HepG2 (cell line): ENCODE data around the gene PTCD2. TPM values are rescaled to one million over a fixed set of nuclear protein-coding genes. Genes with fewer than 3 reads are reported as not detected.

ENCODE experiments used
- ATAC-seq: fragments of 200-7000 bp; cut with Tn5 transposase; 3 replicates; pipeline ENCODE4 v1.9.1; 2020; ENCODE audit warnings: mild to moderate bottlenecking, moderate library complexity
- BruUV-seq: library from RNA; stranded (reverse); fragments of 400-500 nt; replicated peaks from 2 replicates; lab custom pipeline; 2021; lab: Mats Ljungman, UMichigan
- CTCF ChIA-PET: fragments of 300-600 bp; formaldehyde crosslinking; extraction: SDS; loops from one replicate; lab custom pipeline; 2021; ENCODE audit warnings: low total read pairs, inconsistent platforms, low intra/inter-chr PET ratio; lab: Yijun Ruan, JAX
- POLR2A ChIA-PET: fragments of 350-600 bp; sonication (Branson Sonifier 250); formaldehyde crosslinking; loops from one replicate; lab custom pipeline; 2020; ENCODE audit warnings: antibody characterized with exemption, inconsistent platforms; lab: Yijun Ruan, JAX
- DNase-seq: peaks from one replicate; pipeline ENCODE4 v3.0.0-alpha.2; 2015; ENCODE audit warnings: low spot score
- FAIRE-seq: peaks from 3 replicates; lab custom pipeline; 2011; peaks lifted over from hg19 to GRCh38; lab: Jason Lieb, UNC
- H2AFZ ChIP-seq: one replicate; pipeline ENCODE4 v1.6.1; 2011; ENCODE audit warnings: low read length, inconsistent platforms
- H3K27ac ChIP-seq: fragments of 300-600 bp; 3 replicates; pipeline ENCODE4 v1.8.0; 2011; ENCODE audit warnings: mixed run types, mild to moderate bottlenecking, mixed read lengths, low read length, inconsistent platforms; ENCODE audit not compliant: insufficient read depth; ENCODE audit errors: extremely low read length
- H3K27me3 ChIP-seq, 2 experiments: fragments of 200-600 bp in 1 of 2; 2 replicates in 1 of 2; 3 replicates in 1 of 2; pipeline versions ENCODE4 v1.6.0 to v1.8.0; 2011; ENCODE audit warnings: low read length in 2 of 2, mild to moderate bottlenecking in 2 of 2, moderate library complexity in 2 of 2, inconsistent platforms in 1 of 2; ENCODE audit not compliant: insufficient read depth in 2 of 2, control insufficient read depth in 1 of 2
- H3K36me3 ChIP-seq, 2 experiments: fragments of 200-600 bp in 1 of 2; replicated peaks in 1 of 2; 2 replicates in 1 of 2; 3 replicates in 1 of 2; pipeline versions ENCODE4 v1.5.1 to v1.8.0; 2011; ENCODE audit warnings: low read length in 2 of 2, inconsistent platforms in 1 of 2; ENCODE audit not compliant: insufficient read depth in 2 of 2, control insufficient read depth in 1 of 2
- H3K4me1 ChIP-seq: 2 replicates; pipeline ENCODE4 v1.5.1; 2012; ENCODE audit warnings: low read length, inconsistent platforms; ENCODE audit not compliant: insufficient read depth
- H3K4me2 ChIP-seq: 2 replicates; pipeline ENCODE4 v1.6.0; 2011; ENCODE audit warnings: low read depth, low read length, inconsistent platforms
- H3K4me3 ChIP-seq, 3 experiments: fragments of 200-600 bp in 1 of 3; sonication (generic), shearing (Covaris generic) in 1 of 3; replicated peaks in 1 of 3; 2 replicates each; pipeline ENCODE4 v1.5.1; 2011 to 2016; ENCODE audit warnings: low read length in 3 of 3, inconsistent platforms in 2 of 3, low read depth in 2 of 3, mild to moderate bottlenecking in 2 of 3, control low read depth in 1 of 3, mixed read lengths in 1 of 3; ENCODE audit not compliant: insufficient read depth in 1 of 3
- H3K79me2 ChIP-seq: one replicate; pipeline ENCODE4 v1.6.1; 2011; ENCODE audit warnings: low read length, inconsistent platforms; ENCODE audit not compliant: insufficient read depth
- H3K9ac ChIP-seq: 2 replicates; pipeline ENCODE4 v1.6.0; 2011; ENCODE audit warnings: mild to moderate bottlenecking, low read depth, low read length, inconsistent platforms; ENCODE audit not compliant: insufficient read depth
- H3K9me3 ChIP-seq: 2 replicates; pipeline ENCODE4 v1.5.1; 2012; ENCODE audit warnings: mild to moderate bottlenecking, low read length
- H4K20me1 ChIP-seq: 2 replicates; pipeline ENCODE4 v1.6.0; 2011; ENCODE audit warnings: inconsistent platforms, mild to moderate bottlenecking, low read length, moderate library complexity; ENCODE audit not compliant: insufficient read depth
- FOXM1 ChIP-seq: sonication (generic); formaldehyde crosslinking; IDR thresholded peaks from 2 replicates; pipeline ENCODE4 v1.5.0; 2020; ENCODE audit warnings: missing genetic modification reagents
- MYC ChIP-seq: sonication (generic); formaldehyde crosslinking; IDR thresholded peaks from 2 replicates; pipeline ENCODE4 v1.9.0; 2021; ENCODE audit warnings: missing genetic modification reagents, borderline replicate concordance
- SRSF4 ChIP-seq: fragments of 200-400 bp; formaldehyde crosslinking; IDR thresholded peaks from one replicate; pipeline ENCODE4 v1.6.1; 2018; ENCODE audit warnings: mild to moderate bottlenecking, low read depth, low read length, moderate library complexity; ENCODE audit not compliant: poor library complexity, severe bottlenecking
- TRIM24 ChIP-seq: sonication (generic); formaldehyde crosslinking; IDR thresholded peaks from 2 replicates; pipeline ENCODE4 v1.8.0; 2022; ENCODE audit warnings: mild to moderate bottlenecking, missing genetic modification reagents
- ZNF101 ChIP-seq: sonication (generic); formaldehyde crosslinking; IDR thresholded peaks from 2 replicates; pipeline ENCODE4 v1.4.0; 2020; ENCODE audit warnings: mild to moderate bottlenecking, low read depth, missing genetic modification reagents, borderline replicate concordance
- ZNF574 ChIP-seq: sonication (generic); formaldehyde crosslinking; IDR thresholded peaks from 2 replicates; pipeline ENCODE4 v1.4.0; 2020; ENCODE audit warnings: missing genetic modification reagents
- ZNF615 ChIP-seq: sonication (generic); formaldehyde crosslinking; IDR thresholded peaks from 2 replicates; pipeline ENCODE4 v1.5.0; 2020; ENCODE audit warnings: mild to moderate bottlenecking, missing genetic modification reagents, borderline replicate concordance
- WGBS: methylation state at CpG from one replicate; pipeline ENCODE4 v1.1.6; 2017; ENCODE audit warnings: low lambda C conversion rate; 5-methylcytosine and 5-hydroxymethylcytosine counted together
- in situ Hi-C: cut with HindIII; loops from 2 replicates; pipeline ENCODE4 v1.10.0; 2017; ENCODE audit warnings: low pct_unique_long_range_greater_than_20kb; ENCODE audit not compliant: extremely low pct_ligation_motif_present
- intact Hi-C: fragments of 100-400 bp; cut with micrococcal nuclease; formaldehyde crosslinking; loops from one replicate; pipeline ENCODE4 v1.10.0; 2022; ENCODE audit not compliant: unreplicated experiment
- polyA plus RNA-seq, 8 experiments: library from polyadenylated mRNA; depleted of rRNA in 3 of 8; stranded (reverse) in 7 of 8; unstranded in 1 of 8; fragments of >200 nt; fragmentation: Illumina TruSeq in 4 of 8; extraction: Trizol in 4 of 8; gene quantifications; 2 replicates each; pipeline versions ENCODE4 v1.2.1 to v1.2.3, GENCODE V29; 2011 to 2016; ENCODE audit warnings: low read depth in 4 of 8, missing spikeins in 1 of 8, mixed read lengths in 1 of 8; ENCODE audit not compliant: insufficient read depth in 1 of 8
- total RNA-seq, 5 experiments: library from RNA; depleted of rRNA; stranded (reverse); fragments of >200 nt; fragmentation: Illumina TruSeq; extraction: Trizol; gene quantifications; 2 replicates each; pipeline ENCODE4 v1.2.3, GENCODE V29; 2016; ENCODE audit warnings: low read depth in 1 of 5
- TF ChIP-seq, protein P1 (sequence below): sonication (generic); formaldehyde crosslinking; IDR thresholded peaks from 2 replicates; pipeline ENCODE4 v1.4.0; 2020; ENCODE audit warnings: missing genetic modification reagents
- TF ChIP-seq, protein P2 (sequence below): sonication (generic); formaldehyde crosslinking; IDR thresholded peaks from 2 replicates; pipeline ENCODE4 v1.4.0; 2020; ENCODE audit warnings: missing genetic modification reagents, borderline replicate concordance
- TF ChIP-seq, protein P3 (sequence below): sonication (generic); formaldehyde crosslinking; conservative IDR thresholded peaks from 2 replicates; pipeline ENCODE4 v1.4.0; 2020; ENCODE audit warnings: missing genetic modification reagents

The PTCD2 gene
- total and polyA plus RNA-seq, 2 of the 13 experiments (the other 11 are each of a cell fraction or from before 2014, with no cell fraction given): 5.3 to 6.4 TPM

DNA sequence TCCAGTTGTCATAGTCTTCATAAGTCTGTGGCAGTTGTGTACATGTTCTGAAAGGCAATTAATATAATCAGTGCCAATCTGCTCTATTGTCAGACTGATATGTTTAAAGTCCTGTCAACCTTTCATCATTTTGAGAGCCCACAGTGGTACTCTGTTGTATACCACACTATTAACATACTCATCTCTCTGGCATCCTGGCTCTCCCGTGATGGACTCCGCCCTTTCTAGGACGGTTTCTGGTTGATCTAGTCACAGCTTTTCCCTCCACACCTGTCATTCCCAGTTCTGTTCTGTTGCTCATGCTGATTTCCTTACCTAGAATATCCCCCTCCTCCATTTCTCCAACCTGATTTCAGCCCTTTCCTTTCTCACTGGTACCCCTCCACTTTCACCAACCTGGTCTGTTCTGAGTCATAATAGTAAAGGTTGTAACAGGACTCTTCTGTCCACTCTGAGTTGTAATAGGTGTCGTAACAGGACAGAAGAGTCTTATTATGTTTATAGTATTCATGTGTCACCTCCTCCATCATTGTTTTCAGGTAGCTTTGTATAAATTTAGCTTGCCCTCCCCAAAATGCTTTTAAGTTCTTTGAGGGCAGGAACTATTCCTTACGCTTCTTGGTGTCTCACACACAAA, 4.1 kb downstream of the PTCD2 start (continued):
- TF ChIP-seq, protein P1, sequence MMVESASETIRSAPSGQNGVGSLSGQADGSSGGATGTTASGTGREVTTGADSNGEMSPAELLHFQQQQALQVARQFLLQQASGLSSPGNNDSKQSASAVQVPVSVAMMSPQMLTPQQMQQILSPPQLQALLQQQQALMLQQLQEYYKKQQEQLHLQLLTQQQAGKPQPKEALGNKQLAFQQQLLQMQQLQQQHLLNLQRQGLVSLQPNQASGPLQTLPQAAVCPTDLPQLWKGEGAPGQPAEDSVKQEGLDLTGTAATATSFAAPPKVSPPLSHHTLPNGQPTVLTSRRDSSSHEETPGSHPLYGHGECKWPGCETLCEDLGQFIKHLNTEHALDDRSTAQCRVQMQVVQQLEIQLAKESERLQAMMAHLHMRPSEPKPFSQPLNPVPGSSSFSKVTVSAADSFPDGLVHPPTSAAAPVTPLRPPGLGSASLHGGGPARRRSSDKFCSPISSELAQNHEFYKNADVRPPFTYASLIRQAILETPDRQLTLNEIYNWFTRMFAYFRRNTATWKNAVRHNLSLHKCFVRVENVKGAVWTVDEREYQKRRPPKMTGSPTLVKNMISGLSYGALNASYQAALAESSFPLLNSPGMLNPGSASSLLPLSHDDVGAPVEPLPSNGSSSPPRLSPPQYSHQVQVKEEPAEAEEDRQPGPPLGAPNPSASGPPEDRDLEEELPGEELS (CRISPR knock-in tag): no peak
- TF ChIP-seq, protein P2, sequence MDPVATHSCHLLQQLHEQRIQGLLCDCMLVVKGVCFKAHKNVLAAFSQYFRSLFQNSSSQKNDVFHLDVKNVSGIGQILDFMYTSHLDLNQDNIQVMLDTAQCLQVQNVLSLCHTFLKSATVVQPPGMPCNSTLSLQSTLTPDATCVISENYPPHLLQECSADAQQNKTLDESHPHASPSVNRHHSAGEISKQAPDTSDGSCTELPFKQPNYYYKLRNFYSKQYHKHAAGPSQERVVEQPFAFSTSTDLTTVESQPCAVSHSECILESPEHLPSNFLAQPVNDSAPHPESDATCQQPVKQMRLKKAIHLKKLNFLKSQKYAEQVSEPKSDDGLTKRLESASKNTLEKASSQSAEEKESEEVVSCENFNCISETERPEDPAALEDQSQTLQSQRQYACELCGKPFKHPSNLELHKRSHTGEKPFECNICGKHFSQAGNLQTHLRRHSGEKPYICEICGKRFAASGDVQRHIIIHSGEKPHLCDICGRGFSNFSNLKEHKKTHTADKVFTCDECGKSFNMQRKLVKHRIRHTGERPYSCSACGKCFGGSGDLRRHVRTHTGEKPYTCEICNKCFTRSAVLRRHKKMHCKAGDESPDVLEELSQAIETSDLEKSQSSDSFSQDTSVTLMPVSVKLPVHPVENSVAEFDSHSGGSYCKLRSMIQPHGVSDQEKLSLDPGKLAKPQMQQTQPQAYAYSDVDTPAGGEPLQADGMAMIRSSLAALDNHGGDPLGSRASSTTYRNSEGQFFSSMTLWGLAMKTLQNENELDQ (CRISPR knock-in tag): no peak
- no peak for TF ChIP-seq SRSF4
- TF ChIP-seq MYC (CRISPR knock-in tag): no peak
- TF ChIP-seq ZNF101 (CRISPR knock-in tag): no peak
- TF ChIP-seq TRIM24 (CRISPR knock-in tag): no peak

- CTCF ChIA-PET: no interaction called here
- H3K4me3 ChIP-seq: no peak overlapping the region
- H3K27ac ChIP-seq: no peak overlapping the region
- DNase-seq (no peak), FAIRE-seq (no peak), ATAC-seq (no peak)
- no peak overlapping the region for H2AFZ ChIP-seq
- POLR2A ChIA-PET: no interaction called here
- in situ Hi-C loops: no loop called here
- H3K36me3 ChIP-seq: peaks cover 9 to 41% of the 10 kb centered on the region in 2 experiments; a peak in 4 of 5 replicates
- WGBS: 96% methylated on average over 4 of the region's 4 CpGs
- intact Hi-C loops: no loop called here
- no peaks in the 10 kb centered on the region for H4K20me1 ChIP-seq
- peaks cover 15% of the 10 kb centered on the region for H3K4me1 ChIP-seq
- BruUV-seq: no TSS peak
- H3K9me3 ChIP-seq: no peaks in the 10 kb centered on the region
- peaks cover 5% of the 10 kb centered on the region for H3K79me2 ChIP-seq
- no peak overlapping the region for H3K4me2 ChIP-seq
- no peak overlapping the region for H3K9ac ChIP-seq
- H3K27me3 ChIP-seq: no peaks in the 10 kb centered on the region
- TF ChIP-seq, protein P3, sequence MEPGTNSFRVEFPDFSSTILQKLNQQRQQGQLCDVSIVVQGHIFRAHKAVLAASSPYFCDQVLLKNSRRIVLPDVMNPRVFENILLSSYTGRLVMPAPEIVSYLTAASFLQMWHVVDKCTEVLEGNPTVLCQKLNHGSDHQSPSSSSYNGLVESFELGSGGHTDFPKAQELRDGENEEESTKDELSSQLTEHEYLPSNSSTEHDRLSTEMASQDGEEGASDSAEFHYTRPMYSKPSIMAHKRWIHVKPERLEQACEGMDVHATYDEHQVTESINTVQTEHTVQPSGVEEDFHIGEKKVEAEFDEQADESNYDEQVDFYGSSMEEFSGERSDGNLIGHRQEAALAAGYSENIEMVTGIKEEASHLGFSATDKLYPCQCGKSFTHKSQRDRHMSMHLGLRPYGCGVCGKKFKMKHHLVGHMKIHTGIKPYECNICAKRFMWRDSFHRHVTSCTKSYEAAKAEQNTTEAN (CRISPR knock-in tag): no peak
- TF ChIP-seq FOXM1 (CRISPR knock-in tag): no peak
- no peak for TF ChIP-seq ZNF615 (CRISPR knock-in tag)
- no peak for TF ChIP-seq ZNF574 (CRISPR knock-in tag)
These were observed 5.6 kb downstream of the PTCD2 start for GRCh38 chr5:72325566-72326305.
